ENCODE results near the gene NLRP13.

- TF ChIP-seq POLR2A (IDR thresholded peaks at IDR 0.05), result no peak
- TF ChIP-seq, protein P1, sequence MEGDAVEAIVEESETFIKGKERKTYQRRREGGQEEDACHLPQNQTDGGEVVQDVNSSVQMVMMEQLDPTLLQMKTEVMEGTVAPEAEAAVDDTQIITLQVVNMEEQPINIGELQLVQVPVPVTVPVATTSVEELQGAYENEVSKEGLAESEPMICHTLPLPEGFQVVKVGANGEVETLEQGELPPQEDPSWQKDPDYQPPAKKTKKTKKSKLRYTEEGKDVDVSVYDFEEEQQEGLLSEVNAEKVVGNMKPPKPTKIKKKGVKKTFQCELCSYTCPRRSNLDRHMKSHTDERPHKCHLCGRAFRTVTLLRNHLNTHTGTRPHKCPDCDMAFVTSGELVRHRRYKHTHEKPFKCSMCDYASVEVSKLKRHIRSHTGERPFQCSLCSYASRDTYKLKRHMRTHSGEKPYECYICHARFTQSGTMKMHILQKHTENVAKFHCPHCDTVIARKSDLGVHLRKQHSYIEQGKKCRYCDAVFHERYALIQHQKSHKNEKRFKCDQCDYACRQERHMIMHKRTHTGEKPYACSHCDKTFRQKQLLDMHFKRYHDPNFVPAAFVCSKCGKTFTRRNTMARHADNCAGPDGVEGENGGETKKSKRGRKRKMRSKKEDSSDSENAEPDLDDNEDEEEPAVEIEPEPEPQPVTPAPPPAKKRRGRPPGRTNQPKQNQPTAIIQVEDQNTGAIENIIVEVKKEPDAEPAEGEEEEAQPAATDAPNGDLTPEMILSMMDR (IDR thresholded peaks at IDR 0.05), result no peak
- TF ChIP-seq EP300 (IDR thresholded peaks at IDR 0.05), result no peak
These were observed 24.3 kb upstream of the NLRP13 start for GRCh38 chr19:55956431-55956830.
